Sigmoid colon (tissue), 7 donors: ENCODE results near the gene ERP27. TPM values are rescaled to one million over a fixed set of nuclear protein-coding genes. Genes with fewer than 3 reads are reported as not detected.

Experiments used
- DNase-seq: peaks from one replicate; pipeline ENCODE4 v3.0.0-alpha.2; 2019
- H3K27ac ChIP-seq, 4 donors: fragments of 200-600 bp; sonication (generic); one replicate each; pipeline ENCODE4 v1.5.1; 2016 to 2019; ENCODE audit warnings: mild to moderate bottlenecking in 1 of 4
- H3K27me3 ChIP-seq, 3 donors: fragments of 200-600 bp; sonication (generic); one replicate each; pipeline ENCODE4 v1.5.1; 2019; ENCODE audit warnings: mild to moderate bottlenecking in 1 of 3
- H3K36me3 ChIP-seq, 4 donors: fragments of 200-600 bp; sonication (generic); one replicate each; pipeline ENCODE4 v1.5.1; 2016 to 2019
- H3K4me1 ChIP-seq, 4 donors: fragments of 200-600 bp; sonication (generic); one replicate each; pipeline ENCODE4 v1.5.1; 2017 to 2019
- H3K4me3 ChIP-seq, 4 donors: fragments of 200-600 bp; sonication (generic); one replicate each; pipeline ENCODE4 v1.5.1; 2017 to 2019; ENCODE audit warnings: mild to moderate bottlenecking in 2 of 4, moderate library complexity in 1 of 4
- H3K9me3 ChIP-seq, 4 donors: fragments of 200-600 bp in 3 of 4; sonication (generic) in 3 of 4; one replicate each; pipeline versions ENCODE4 v1.5.1 to v1.6.1; 2013 to 2019
- CTCF ChIP-seq, 4 experiments: fragments of 450-650 bp in 3 of 4; fragments of 200-600 bp in 1 of 4; IDR thresholded peaks; one replicate each; pipeline ENCODE4 v1.5.1; 2016 to 2019; ENCODE audit warnings: antibody characterized with exemption in 4 of 4, mild to moderate bottlenecking in 3 of 4, moderate library complexity in 2 of 4
- EP300 ChIP-seq, 4 donors: sonication (generic); formaldehyde crosslinking; IDR thresholded peaks; one replicate each; pipeline ENCODE4 v1.6.1; 2017; ENCODE audit warnings: antibody characterized with exemption in 4 of 4
- POLR2A ChIP-seq, 2 donors: fragments of 450-650 bp; IDR thresholded peaks; one replicate each; pipeline ENCODE4 v1.6.1; 2016; ENCODE audit warnings: antibody characterized with exemption in 2 of 2, mild to moderate bottlenecking in 2 of 2, moderate library complexity in 2 of 2
- POLR2AphosphoS5 ChIP-seq, 4 donors: sonication (generic); formaldehyde crosslinking; IDR thresholded peaks; one replicate each; pipeline ENCODE4 v1.6.1; 2017; ENCODE audit warnings: antibody characterized with exemption in 4 of 4
- WGBS, 2 donors: extraction: QIAGEN DNeasy Blood & Tissue Kit; methylation state at CpG; one replicate each; pipeline ENCODE4 v1.1.7; 2013; 5-methylcytosine and 5-hydroxymethylcytosine counted together
- intact Hi-C: fragments of 100-400 bp; cut with DNase I; formaldehyde crosslinking; loops from one replicate; pipeline ENCODE4 v1.15.1; 2023
- polyA plus RNA-seq, 3 donors: library from polyadenylated mRNA; stranded (reverse); fragments of 200-250 nt; gene quantifications; one replicate each; pipeline ENCODE4 v1.2.3, GENCODE V29; 2013
- total RNA-seq, 4 donors: library from RNA; depleted of rRNA; stranded (reverse); fragments of >200 nt; gene quantifications; one replicate each; pipeline ENCODE4 v1.1.0, GENCODE V29; 2016
- donor health status: healthy with polysubstance abuse.
- donor health status: Bipolar disorder and iron deficiency.
- donor health status: healthy.

ERP27 gene
- total and polyA plus RNA-seq, 7 donors, result 0.23 to 2.3 (median 0.60) TPM; not detected in 4

GRCh38 chr12:14952299-14952921 lies 14.1 kb upstream of the ERP27 start:
- DNase-seq, result no peak
- peaks cover 0 to 51% (median 40%) of the 10 kb centered on the region in 4 donors for H3K4me1 ChIP-seq
- no peaks in the 10 kb centered on the region for H3K27me3 ChIP-seq
- H3K4me3 ChIP-seq, result no peak overlapping the region
- intact Hi-C loops, result no loop called here
- no peak for TF ChIP-seq CTCF (IDR thresholded peaks at IDR 0.05)
- no peak for TF ChIP-seq POLR2A (IDR thresholded peaks at IDR 0.05)
- no peak for TF ChIP-seq EP300 (IDR thresholded peaks at IDR 0.05)
- peak in 1 of 4 donors; percentile 61 for TF ChIP-seq POLR2AphosphoS5 (IDR thresholded peaks at IDR 0.05)
- no peaks in the 10 kb centered on the region for H3K36me3 ChIP-seq
- peak overlapping the region; percentile 17 to 83 (median 51) for H3K27ac ChIP-seq
- WGBS, 2 donors, result 37 to 69% methylated on average over 7 of the region's 7 CpGs
- no peaks in the 10 kb centered on the region for H3K9me3 ChIP-seq

- WGBS, 2 donors, result 44 to 76% methylated on average over 1 of the region's 1 CpG
- H3K4me3 ChIP-seq, result no peak overlapping the region
- H3K4me1 ChIP-seq, result peaks cover 0 to 52% (median 36%) of the 10 kb centered on the region in 4 donors
- no peak for DNase-seq
- no peaks in the 10 kb centered on the region for H3K36me3 ChIP-seq
- intact Hi-C loops, result no loop called here
- H3K27ac ChIP-seq, result peak overlapping the region; percentile 30 to 83 (median 59)
- TF ChIP-seq POLR2AphosphoS5 (IDR thresholded peaks at IDR 0.05), result no peak
- TF ChIP-seq POLR2A (IDR thresholded peaks at IDR 0.05), result no peak
- no peak for TF ChIP-seq EP300 (IDR thresholded peaks at IDR 0.05)
- TF ChIP-seq CTCF (IDR thresholded peaks at IDR 0.05), result no peak
- no peaks in the 10 kb centered on the region for H3K9me3 ChIP-seq
- no peaks in the 10 kb centered on the region for H3K27me3 ChIP-seq
Observed at GRCh38 chr12:14951851-14952250, 13.5 kb upstream of the ERP27 start.

GRCh38 chr12:14950982-14951746 lies 12.8 kb upstream of the ERP27 start:
- Histone ChIP-seq H3K27ac (peak overlapping the region in 3 of 4 donors; percentile 46 to 83 (median 72)), H3K4me1 (peaks cover 0 to 55% (median 34%) of the 10 kb centered on the region in 4 donors), H3K9me3 (no peaks in the 10 kb centered on the region), H3K27me3 (no peaks in the 10 kb centered on the region), H3K4me3 (no peak overlapping the region), H3K36me3 (no peaks in the 10 kb centered on the region)
- WGBS, 2 donors, result 59 to 60% methylated on average over 6 of the region's 6 CpGs
- no peak for TF ChIP-seq CTCF (IDR thresholded peaks at IDR 0.05)
- TF ChIP-seq POLR2AphosphoS5 (IDR thresholded peaks at IDR 0.05), result peak in 2 of 4 donors; percentile 32 to 42
- intact Hi-C loops, result no loop called here
- DNase-seq, result no peak

- Histone ChIP-seq H3K9me3 (no peaks in the 10 kb centered on the region), H3K4me1 (peaks cover 0 to 61% (median 34%) of the 10 kb centered on the region in 4 donors), H3K36me3 (no peaks in the 10 kb centered on the region), H3K4me3 (no peak overlapping the region), H3K27ac (peak overlapping the region in 3 of 4 donors; percentile 0 to 83 (median 72)), H3K27me3 (no peaks in the 10 kb centered on the region)
- no peak for DNase-seq
- TF ChIP-seq POLR2A (IDR thresholded peaks at IDR 0.05) (no peak), EP300 (IDR thresholded peaks at IDR 0.05) (no peak), CTCF (IDR thresholded peaks at IDR 0.05) (no peak), POLR2AphosphoS5 (IDR thresholded peaks at IDR 0.05) (no peak)
- intact Hi-C loops, result no loop called here
- 64 to 91% methylated on average over 4 of the region's 4 CpGs for WGBS, 2 donors
Observed at GRCh38 chr12:14950421-14950820, 12.1 kb upstream of the ERP27 start.
